ENCODE results near the gene TOPBP1. TPM values are rescaled to one million over a fixed set of nuclear protein-coding genes. Genes with fewer than 3 reads are reported as not detected.
"Not testable (repeated sequence)": the region's sequence is repeated elsewhere in the genome, so short reads cannot be mapped to it uniquely, and the experiment has no call there.

The TOPBP1 gene
- total and polyA plus RNA-seq, 2 experiments from 2014 or later = 20.5 to 23.4 TPM

GRCh38 chr3:133695560-133696171, 33.9 kb upstream of the TOPBP1 start:
- DNase-seq (ENCODE audit: low read depth in 1 of 2, low spot score in 1 of 2) = no peak
- H3K4me3 ChIP-seq = no peak overlapping the region
- H3K36me3 ChIP-seq = no peaks in the 10 kb centered on the region
- H3K27ac ChIP-seq = no peak overlapping the region
- no peaks in the 10 kb centered on the region for H3K9me3 ChIP-seq (ENCODE audit: low read depth)
- TF ChIP-seq CTCF (IDR thresholded peaks at IDR 0.05; ENCODE audit: low read depth, low read length) = no peak
- H3K27me3 ChIP-seq = no peaks in the 10 kb centered on the region
- H3K4me1 ChIP-seq (ENCODE audit: low read depth) = no peaks in the 10 kb centered on the region

GRCh38 chr3:133694288-133695268, 32.8 kb upstream of the TOPBP1 start:
- H3K4me1 ChIP-seq (ENCODE audit: low read depth) = no peaks in the 10 kb centered on the region
- TF ChIP-seq CTCF (IDR thresholded peaks at IDR 0.05; ENCODE audit: low read depth, low read length) = no peak
- no peaks in the 10 kb centered on the region for H3K36me3 ChIP-seq
- no peak overlapping the region for H3K4me3 ChIP-seq
- no peak overlapping the region for H3K27ac ChIP-seq
- H3K27me3 ChIP-seq = no peaks in the 10 kb centered on the region
- H3K9me3 ChIP-seq (ENCODE audit: low read depth) = no peaks in the 10 kb centered on the region
- no peak for DNase-seq (ENCODE audit: low read depth in 1 of 2, low spot score in 1 of 2)

GRCh38 chr3:133693821-133694220, 32.1 kb upstream of the TOPBP1 start:
- no peak for TF ChIP-seq CTCF (IDR thresholded peaks at IDR 0.05; ENCODE audit: low read depth, low read length)
- H3K27me3 ChIP-seq = no peaks in the 10 kb centered on the region
- no peak overlapping the region for H3K27ac ChIP-seq
- H3K9me3 ChIP-seq (ENCODE audit: low read depth) = no peaks in the 10 kb centered on the region
- no peak for DNase-seq (ENCODE audit: low read depth in 1 of 2, low spot score in 1 of 2)
- no peaks in the 10 kb centered on the region for H3K4me1 ChIP-seq (ENCODE audit: low read depth)
- H3K4me3 ChIP-seq = no peak overlapping the region
- H3K36me3 ChIP-seq = no peaks in the 10 kb centered on the region

- H3K9me3 ChIP-seq (ENCODE audit: low read depth) = no peaks in the 10 kb centered on the region
- no peaks in the 10 kb centered on the region for H3K27me3 ChIP-seq
- no peak for TF ChIP-seq CTCF (IDR thresholded peaks at IDR 0.05; ENCODE audit: low read depth, low read length)
- DNase-seq (ENCODE audit: low read depth in 1 of 2, low spot score in 1 of 2) = no peak
- no peaks in the 10 kb centered on the region for H3K4me1 ChIP-seq (ENCODE audit: low read depth)
- no peak overlapping the region for H3K4me3 ChIP-seq
- H3K27ac ChIP-seq = no peak overlapping the region
- no peaks in the 10 kb centered on the region for H3K36me3 ChIP-seq
These were observed 31.0 kb upstream of the TOPBP1 start for GRCh38 chr3:133692759-133693158.

GRCh38 chr3:133691273-133692107, 29.7 kb upstream of the TOPBP1 start:
- no peaks in the 10 kb centered on the region for H3K4me1 ChIP-seq (ENCODE audit: low read depth)
- no peaks in the 10 kb centered on the region for H3K27me3 ChIP-seq
- DNase-seq (ENCODE audit: low read depth in 1 of 2, low spot score in 1 of 2) = peak in 1 of 2 donors; percentile 14
- TF ChIP-seq CTCF (IDR thresholded peaks at IDR 0.05; ENCODE audit: low read depth, low read length) = no peak
- H3K4me3 ChIP-seq = no peak overlapping the region
- H3K9me3 ChIP-seq (ENCODE audit: low read depth) = no peaks in the 10 kb centered on the region
- no peaks in the 10 kb centered on the region for H3K36me3 ChIP-seq
- no peak overlapping the region for H3K27ac ChIP-seq

GRCh38 chr3:133677993-133678392, 16.3 kb upstream of the TOPBP1 start:
- peaks cover 28% of the 10 kb centered on the region for H3K27me3 ChIP-seq
- not testable (repeated sequence) for DNase-seq (ENCODE audit: low read depth in 1 of 2, low spot score in 1 of 2)

More at GRCh38 chr3:133677993-133678392, 16.3 kb upstream of the TOPBP1 start:
- H3K4me1 ChIP-seq (ENCODE audit: low read depth) = peaks cover 12% of the 10 kb centered on the region
- not testable (repeated sequence) for H3K4me3 ChIP-seq; H3K36me3 ChIP-seq; H3K27ac ChIP-seq; H3K9me3 ChIP-seq (ENCODE audit: low read depth)
